Superior temporal gyrus (tissue), 1 donor: ENCODE measurements around the gene TUT7.
"Not testable (repeated sequence)": the region's sequence is repeated elsewhere in the genome, so short reads cannot be mapped to it uniquely, and the experiment has no call there.

Experiments used
- DNase-seq: peaks from one replicate; pipeline ENCODE4 v3.0.0-alpha.2; 2016; ENCODE audit errors: extremely low spot score

Gene TUT7

DNA sequence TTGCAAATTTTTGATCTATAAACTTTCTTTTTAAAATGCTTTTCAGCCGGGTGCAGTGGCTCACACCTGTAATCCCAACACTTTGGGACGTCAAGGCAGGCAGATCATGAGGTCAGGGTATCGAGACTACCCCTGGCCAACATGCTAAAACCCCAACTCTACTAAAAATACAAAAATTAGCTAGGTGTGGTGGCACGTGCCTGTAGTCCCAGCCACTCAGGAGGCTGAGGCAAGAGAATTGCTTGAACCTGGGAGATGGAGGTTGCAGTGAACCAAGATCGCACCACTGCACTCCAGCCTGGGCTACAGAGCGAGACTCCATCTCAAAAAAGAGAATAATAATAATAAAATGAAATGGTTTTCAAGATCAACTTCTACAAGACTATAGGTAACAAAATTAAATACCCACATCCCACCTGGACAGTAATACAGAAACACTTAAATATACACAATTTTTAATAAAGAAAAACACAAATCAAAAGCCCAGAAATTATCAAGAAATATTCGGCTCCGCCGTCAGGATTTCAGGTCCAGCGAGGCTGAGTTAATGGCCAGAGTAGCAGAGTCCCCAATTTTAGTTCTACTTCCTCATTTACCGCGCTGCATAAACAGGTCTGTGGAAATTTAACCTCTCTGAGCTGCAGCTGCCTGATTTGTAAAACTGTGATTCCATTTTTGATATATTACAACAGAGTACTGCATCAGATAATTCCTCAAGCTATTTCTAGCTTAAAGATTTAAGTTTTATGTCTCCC lies 4.0 kb downstream of the TUT7 start:
- DNase-seq = no peak

- DNase-seq = no peak
Measured at GRCh38 chr9:86349271-86349670, 4.9 kb downstream of the TUT7 start.

GRCh38 chr9:86347991-86348390 lies 6.2 kb downstream of the TUT7 start:
- no peak for DNase-seq

DNA sequence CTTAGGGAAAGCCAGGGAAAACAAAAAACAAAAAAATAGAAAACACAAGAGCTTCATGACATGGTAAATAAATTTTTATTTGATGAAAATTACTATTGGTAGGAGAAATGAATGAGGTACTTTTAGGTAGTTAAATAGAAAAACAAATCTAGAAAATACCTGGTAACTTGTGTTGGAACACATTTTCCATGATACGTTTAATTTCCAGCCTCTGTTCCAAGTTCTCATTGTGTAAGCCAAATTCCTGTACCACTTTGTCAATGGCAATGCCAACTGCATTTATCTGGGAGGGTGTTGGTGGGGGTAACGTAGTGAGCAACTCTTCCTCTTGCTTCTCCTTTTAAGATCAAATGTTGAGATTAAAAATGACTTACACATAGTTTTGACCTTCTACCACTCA lies 9.4 kb downstream of the TUT7 start:
- DNase-seq = no peak

DNA sequence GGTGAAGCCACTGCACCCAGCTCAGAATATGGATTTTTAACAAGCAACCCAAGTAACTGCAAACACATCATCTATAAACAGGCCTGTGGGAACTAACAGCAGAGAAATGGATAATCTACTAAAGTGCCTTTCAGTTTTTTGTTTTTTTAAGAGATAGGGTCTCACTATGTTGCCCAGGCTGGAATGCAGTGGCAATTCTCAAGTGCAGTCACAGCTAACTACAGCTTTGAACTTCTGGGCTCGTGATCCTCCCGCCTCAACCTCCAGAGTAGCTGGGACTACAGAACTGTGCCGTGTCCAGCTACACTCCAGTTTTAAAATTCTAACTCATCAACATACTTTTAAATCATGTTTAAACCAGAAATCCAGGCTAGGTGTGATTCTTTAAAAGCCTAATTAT lies 11.9 kb downstream of the TUT7 start:
- DNase-seq = no peak

DNA sequence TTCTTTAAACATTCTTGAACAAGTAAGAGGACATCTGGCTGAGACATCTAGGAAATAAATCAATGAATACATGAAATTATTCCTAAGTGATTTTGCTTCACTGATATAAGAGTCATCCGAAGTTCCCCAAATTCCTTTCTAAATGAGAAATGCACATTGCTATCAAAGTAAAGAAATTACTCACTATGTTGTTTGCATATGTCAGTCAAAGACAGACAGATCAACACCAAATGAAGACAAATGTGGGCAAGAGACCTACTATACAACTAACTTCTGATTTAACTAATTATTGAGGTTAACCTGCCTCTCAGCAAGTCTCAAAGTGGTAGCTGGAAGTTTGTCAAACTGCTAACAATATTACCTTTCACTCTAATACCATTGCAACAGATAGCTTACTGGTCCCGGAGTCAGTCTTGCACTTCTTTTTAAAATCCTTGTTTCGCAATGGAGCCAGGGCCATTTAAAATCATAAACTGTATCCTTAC lies 13.2 kb downstream of the TUT7 start:
- DNase-seq = no peak

- DNase-seq = no peak
Measured at GRCh38 chr9:86340356-86341006, 13.7 kb downstream of the TUT7 start.

- DNase-seq = no peak
Measured at GRCh38 chr9:86337469-86338108, 16.6 kb downstream of the TUT7 start.

DNA sequence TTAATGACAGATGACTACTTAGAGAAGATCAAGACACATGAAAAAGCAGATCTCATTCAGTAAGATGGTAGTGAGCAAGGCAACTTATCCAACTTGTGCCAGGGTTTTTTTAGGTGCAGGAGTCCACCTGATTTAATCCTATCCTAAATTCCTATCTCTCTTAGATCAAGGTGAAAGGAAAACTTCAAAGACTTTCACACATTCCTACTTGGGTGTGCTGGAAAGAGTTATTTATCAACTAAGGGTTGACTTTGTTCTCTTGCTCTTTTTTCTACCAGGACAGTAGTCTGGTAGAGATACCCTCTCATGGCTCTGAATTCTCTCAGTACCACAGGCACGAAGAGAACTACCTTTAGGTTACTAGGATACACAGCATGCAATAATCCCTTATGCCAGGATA lies 18.2 kb downstream of the TUT7 start:
- no peak for DNase-seq

GRCh38 chr9:86333651-86334050 lies 20.6 kb downstream of the TUT7 start:
- DNase-seq = no peak

- DNase-seq = no peak
Measured at GRCh38 chr9:86330186-86330585, 24.0 kb downstream of the TUT7 start.

GRCh38 chr9:86329649-86330048 lies 24.6 kb downstream of the TUT7 start:
- peak; percentile 36 for DNase-seq

- DNase-seq = no peak
Measured at GRCh38 chr9:86328156-86328555, 26.1 kb downstream of the TUT7 start.

DNA sequence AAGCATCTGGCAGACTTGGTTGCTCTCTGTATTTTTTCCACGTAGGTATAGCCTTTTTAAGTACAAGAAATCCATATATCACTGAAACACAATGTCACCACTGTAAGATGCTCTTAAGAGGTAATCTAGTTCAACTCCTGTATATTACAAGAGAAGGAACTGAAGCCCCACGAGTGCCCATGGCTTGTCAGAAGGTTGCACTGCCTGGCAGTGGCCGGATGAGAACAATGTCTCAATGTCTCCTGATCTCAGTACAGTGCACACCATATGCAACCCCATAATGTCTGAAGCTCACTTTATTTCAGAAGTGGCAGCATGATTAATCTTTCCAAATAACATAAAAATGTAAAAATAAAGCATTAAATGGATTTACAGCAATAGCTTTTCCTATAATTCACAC lies 27.7 kb downstream of the TUT7 start:
- peak; percentile 62 for DNase-seq

- peak; percentile 29 for DNase-seq
Measured at GRCh38 chr9:86324901-86325300, 29.3 kb downstream of the TUT7 start.

DNA sequence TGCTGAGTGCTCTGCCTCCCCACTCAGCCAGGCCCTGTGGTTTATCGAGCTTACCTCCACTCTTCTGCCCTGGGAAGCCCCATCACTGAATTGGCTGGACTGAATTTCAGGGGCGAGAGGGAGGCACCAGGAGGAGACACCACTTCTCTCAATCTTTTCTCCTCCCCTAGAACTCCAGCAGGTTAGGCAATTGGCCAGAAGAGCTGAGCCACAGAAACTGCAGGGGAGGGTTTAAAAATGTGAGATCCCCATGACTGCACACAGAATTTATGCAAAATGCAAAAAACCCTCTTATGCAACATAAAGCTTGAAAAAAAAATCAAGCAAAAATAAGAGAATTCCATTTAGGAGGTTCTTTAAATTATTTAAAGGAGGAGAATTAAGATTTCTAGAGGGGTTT lies 29.9 kb downstream of the TUT7 start:
- peak; percentile 47 for DNase-seq

DNA sequence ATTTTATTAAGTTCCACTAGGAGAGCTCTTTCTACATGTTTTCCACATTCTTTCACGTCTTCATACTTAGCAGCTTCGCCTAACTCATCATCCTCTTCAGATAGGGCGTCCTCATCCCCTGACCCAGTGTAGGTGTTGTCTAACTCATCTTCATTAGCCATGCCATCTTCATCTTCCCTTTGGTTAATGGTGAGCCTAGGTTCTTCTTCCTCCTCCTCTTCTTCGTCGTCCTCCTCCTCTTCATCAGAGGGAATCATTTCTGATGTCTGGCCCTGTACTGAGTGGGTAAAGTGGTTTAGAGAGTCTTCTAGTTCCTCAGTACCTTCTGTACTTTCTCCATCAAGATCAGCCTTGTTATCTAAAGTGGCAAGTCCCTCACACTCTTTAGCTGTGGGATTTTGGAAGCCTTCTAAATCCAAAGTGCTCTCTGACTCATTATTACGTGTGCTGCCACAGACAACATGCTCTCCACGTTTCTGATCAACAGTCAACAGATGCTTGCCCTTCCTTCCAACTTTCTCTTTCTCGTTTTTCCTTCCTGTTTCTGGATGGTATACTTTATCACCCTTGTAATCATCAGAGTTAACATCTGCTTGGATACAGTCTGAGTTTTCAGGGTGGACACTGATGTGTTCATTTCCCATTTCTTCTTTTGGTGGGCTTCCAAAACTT lies 31.1 kb downstream of the TUT7 start:
- DNase-seq = no peak

DNA sequence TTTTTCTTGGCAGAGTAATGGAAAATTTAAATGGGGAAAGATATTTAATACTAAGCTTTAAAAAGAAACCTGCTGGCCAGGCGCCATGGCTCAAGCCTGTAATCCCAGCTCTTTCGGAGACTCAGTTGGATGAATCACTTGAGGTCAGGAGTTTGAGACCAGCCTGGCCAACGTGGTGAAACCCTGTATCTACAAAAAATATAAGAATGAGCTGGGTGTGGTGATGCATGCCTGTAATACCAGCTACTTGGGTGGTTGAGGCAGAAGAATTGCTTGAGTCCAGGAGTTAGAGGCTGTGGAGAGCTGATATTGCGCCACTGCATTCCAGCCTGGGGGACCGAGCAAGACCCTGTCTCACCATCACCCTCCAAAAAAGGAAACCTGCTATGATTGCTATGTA lies 32.8 kb downstream of the TUT7 start:
- no peak for DNase-seq

DNA sequence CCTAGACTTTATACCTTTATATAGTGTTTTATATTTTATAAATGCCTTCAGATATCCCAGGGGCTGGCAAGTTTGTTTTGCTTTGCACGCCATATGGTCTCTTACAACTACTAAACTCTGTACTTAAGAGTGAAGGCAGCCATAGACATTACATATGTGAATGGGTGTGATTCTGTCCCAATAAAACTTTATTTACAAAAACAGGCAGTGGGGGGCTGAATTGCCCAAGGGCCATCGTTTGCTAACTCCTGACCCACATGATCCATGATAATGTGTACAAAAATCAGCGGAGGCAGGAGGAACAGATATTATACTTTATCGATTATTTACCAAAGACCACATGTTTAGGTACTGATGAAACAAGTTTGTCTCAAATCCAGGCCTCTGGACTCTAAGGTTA lies 36.0 kb downstream of the TUT7 start:
- DNase-seq = no peak

DNA sequence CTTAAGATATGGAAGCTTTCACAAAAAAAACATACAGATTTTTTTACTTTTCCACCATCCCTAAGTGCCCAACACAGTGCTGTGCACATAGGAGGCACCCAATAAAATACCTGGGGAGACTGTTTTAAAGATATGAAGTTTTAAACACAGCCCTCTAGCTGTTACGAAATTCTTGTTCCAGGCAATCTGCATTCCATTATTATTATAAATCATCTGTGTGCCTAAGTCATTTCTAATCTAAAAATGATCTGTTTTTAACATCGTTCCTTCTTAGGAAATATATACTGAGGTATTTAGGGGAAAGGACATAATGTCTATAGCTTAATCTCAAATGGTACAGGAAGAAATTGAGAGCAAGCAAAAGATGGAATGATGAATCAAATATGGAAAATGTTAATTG lies 39.1 kb downstream of the TUT7 start:
- DNase-seq = no peak

DNA sequence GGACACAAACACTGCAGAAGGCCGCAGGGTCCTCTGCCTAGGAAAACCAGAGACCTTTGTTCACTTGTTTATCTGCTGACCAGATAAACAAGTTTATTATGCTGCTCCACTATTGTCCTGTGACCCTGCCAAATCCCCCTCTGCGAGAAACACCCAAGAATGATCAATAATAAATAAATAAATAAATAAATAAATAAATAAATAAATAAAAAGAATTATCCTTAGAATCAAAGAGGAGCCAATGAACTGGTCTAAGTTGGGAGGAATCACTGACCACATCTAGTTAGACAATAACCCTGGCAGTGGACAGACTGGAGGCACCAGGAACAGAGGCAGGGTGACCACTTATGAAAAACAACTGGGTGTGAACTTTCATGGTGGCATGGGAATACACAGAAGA lies 41.3 kb downstream of the TUT7 start:
- not testable (repeated sequence) for DNase-seq

GRCh38 chr9:86308687-86309086 lies 45.5 kb downstream of the TUT7 start:
- DNase-seq = no peak
